H9 (cell line): ENCODE measurements around the gene COL19A1. TPM values are rescaled to one million over a fixed set of nuclear protein-coding genes. Genes with fewer than 3 reads are reported as not detected.

Experiments used
- DNase-seq: peaks from one replicate; pipeline ENCODE4 v3.0.0-alpha.2; 2017
- H2AFZ ChIP-seq: one replicate; pipeline ENCODE4 v1.6.1; 2013; ENCODE audit warnings: mild to moderate bottlenecking, low read length, control low read depth, moderate library complexity
- H2AK5ac ChIP-seq: 2 replicates; pipeline ENCODE4 v1.6.1; 2013; ENCODE audit warnings: low read length, control low read depth, mixed read lengths; ENCODE audit not compliant: insufficient read length
- H2BK120ac ChIP-seq: one replicate; pipeline ENCODE4 v1.6.1; 2013; ENCODE audit warnings: low read depth, mild to moderate bottlenecking, low read length, control low read depth, inconsistent platforms; ENCODE audit not compliant: poor library complexity, severe bottlenecking
- H2BK12ac ChIP-seq: 2 replicates; pipeline ENCODE4 v1.6.1; 2013; ENCODE audit warnings: low read length, control low read depth, mixed read lengths, low read depth; ENCODE audit not compliant: insufficient read length
- H2BK15ac ChIP-seq: 2 replicates; pipeline ENCODE4 v1.6.1; 2013; ENCODE audit warnings: low read depth, low read length, control low read depth
- H2BK20ac ChIP-seq: one replicate; pipeline ENCODE4 v1.6.1; 2013; ENCODE audit warnings: low read depth, mild to moderate bottlenecking, low read length, control low read depth, inconsistent platforms; ENCODE audit not compliant: poor library complexity, severe bottlenecking
- H2BK5ac ChIP-seq: 2 replicates; pipeline ENCODE4 v1.6.1; 2013; ENCODE audit warnings: low read length, control low read depth, mixed read lengths; ENCODE audit not compliant: insufficient read length
- H3K14ac ChIP-seq: 2 replicates; pipeline ENCODE4 v1.6.1; 2013; ENCODE audit warnings: low read length, control low read depth; ENCODE audit not compliant: insufficient read depth
- H3K18ac ChIP-seq: 2 replicates; pipeline ENCODE4 v1.6.1; 2013; ENCODE audit warnings: low read depth, mild to moderate bottlenecking, mixed read lengths, low read length, control low read depth; ENCODE audit not compliant: insufficient read length
- H3K23ac ChIP-seq: 2 replicates; pipeline ENCODE4 v1.6.1; 2013; ENCODE audit warnings: low read length, control low read depth, mixed read lengths, low read depth; ENCODE audit not compliant: insufficient read length
- H3K23me2 ChIP-seq: 2 replicates; pipeline ENCODE4 v1.6.1; 2013; ENCODE audit warnings: low read depth, mild to moderate bottlenecking, mixed read lengths, low read length, control low read depth; ENCODE audit not compliant: insufficient read length, poor library complexity, severe bottlenecking
- H3K27ac ChIP-seq: 2 replicates; pipeline ENCODE4 v1.5.1; 2013; ENCODE audit warnings: low read length, control low read depth, mixed read lengths, low read depth; ENCODE audit not compliant: insufficient read length
- H3K27me3 ChIP-seq: 2 replicates; pipeline ENCODE4 v1.6.1; 2013; ENCODE audit warnings: low read length, control low read depth, inconsistent platforms; ENCODE audit not compliant: insufficient read depth
- H3K4ac ChIP-seq: 2 replicates; pipeline ENCODE4 v1.6.1; 2013; ENCODE audit warnings: low read depth, mild to moderate bottlenecking, control low read depth, inconsistent platforms, low read length, moderate library complexity
- H3K4me1 ChIP-seq: 2 replicates; pipeline ENCODE4 v1.6.1; 2013; ENCODE audit warnings: low read length, control low read depth, inconsistent platforms; ENCODE audit not compliant: insufficient read depth
- H3K4me2 ChIP-seq: 2 replicates; pipeline ENCODE4 v1.6.1; 2013; ENCODE audit warnings: low read length, control low read depth, mixed read lengths; ENCODE audit not compliant: insufficient read length, insufficient read depth
- H3K56ac ChIP-seq: 2 replicates; pipeline ENCODE4 v1.6.1; 2013; ENCODE audit warnings: low read depth, mild to moderate bottlenecking, mixed read lengths, low read length, control low read depth; ENCODE audit not compliant: insufficient read length
- H3K79me1 ChIP-seq: 2 replicates; pipeline ENCODE4 v1.6.1; 2013; ENCODE audit warnings: low read depth, mild to moderate bottlenecking, moderate library complexity, low read length, control low read depth, inconsistent platforms; ENCODE audit not compliant: insufficient read depth, poor library complexity, severe bottlenecking
- H3K79me2 ChIP-seq: 2 replicates; pipeline ENCODE4 v1.6.1; 2013; ENCODE audit warnings: low read length, control low read depth, inconsistent platforms; ENCODE audit not compliant: insufficient read depth
- H3K9ac ChIP-seq: 2 replicates; pipeline ENCODE4 v1.6.1; 2013; ENCODE audit warnings: low read length, control low read depth, mixed read lengths; ENCODE audit not compliant: insufficient read length; ENCODE audit errors: extremely low read depth
- H3K9me3 ChIP-seq: one replicate; pipeline ENCODE4 v1.6.1; 2013; ENCODE audit warnings: low read depth, low read length, inconsistent platforms; ENCODE audit not compliant: control insufficient read depth
- H3T11ph ChIP-seq: one replicate; pipeline ENCODE4 v1.6.1; 2013; ENCODE audit warnings: mild to moderate bottlenecking, low read length, control low read depth, inconsistent platforms
- H4K20me1 ChIP-seq: one replicate; pipeline ENCODE4 v1.6.1; 2013; ENCODE audit not compliant: control insufficient read depth, insufficient read length, insufficient read depth
- H4K5ac ChIP-seq: 2 replicates; pipeline ENCODE4 v1.6.1; 2013; ENCODE audit warnings: low read depth, mild to moderate bottlenecking, mixed read lengths, low read length, control low read depth; ENCODE audit not compliant: insufficient read length
- H4K8ac ChIP-seq: replicated peaks from 2 replicates; pipeline ENCODE4 v1.6.1; 2013; ENCODE audit warnings: low read length, control low read depth, mixed read lengths, low read depth; ENCODE audit not compliant: insufficient read length
- H4K91ac ChIP-seq: 2 replicates; pipeline ENCODE4 v1.6.1; 2013; ENCODE audit warnings: low read depth, mild to moderate bottlenecking, moderate library complexity, mixed read lengths, low read length, control low read depth; ENCODE audit not compliant: insufficient read length
- H3K27ac Mint-ChIP-seq, 3 experiments: 2 replicates in 2 of 3; 3 replicates in 1 of 3; pipeline ENCODE4 v1.8.0; 2020 to 2021; ENCODE audit warnings: mixed read lengths in 3 of 3, mild to moderate bottlenecking in 1 of 3, moderate library complexity in 1 of 3
- H3K27me3 Mint-ChIP-seq: 2 replicates; pipeline ENCODE4 v1.8.0; 2021; ENCODE audit warnings: low read depth, mild to moderate bottlenecking, moderate library complexity, mixed read lengths
- H3K36me3 Mint-ChIP-seq, 3 experiments: 2 replicates in 2 of 3; 3 replicates in 1 of 3; pipeline ENCODE4 v1.8.0; 2020 to 2021; ENCODE audit warnings: low read depth in 3 of 3, mixed read lengths in 3 of 3; ENCODE audit not compliant: insufficient read depth in 1 of 3
- H3K4me1 Mint-ChIP-seq, 2 experiments: 2 replicates each; pipeline ENCODE4 v1.8.0; 2020; ENCODE audit warnings: mixed read lengths in 2 of 2
- H3K4me3 Mint-ChIP-seq, 2 experiments: 2 replicates in 1 of 2; 3 replicates in 1 of 2; pipeline ENCODE4 v1.8.0; 2020 to 2021; ENCODE audit warnings: mild to moderate bottlenecking in 2 of 2, mixed read lengths in 2 of 2, moderate library complexity in 1 of 2
- H3K9me3 Mint-ChIP-seq, 2 experiments: 2 replicates in 1 of 2; 3 replicates in 1 of 2; pipeline ENCODE4 v1.8.0; 2020; ENCODE audit warnings: mild to moderate bottlenecking in 2 of 2, mixed read lengths in 2 of 2, moderate library complexity in 1 of 2
- WGBS: extraction: QIAGEN DNeasy Blood & Tissue Kit; methylation state at CpG from one replicate; pipeline ENCODE4 v1.1.7; 2013; ENCODE audit warnings: missing lambda C conversion rate, low lambda C conversion rate, mixed read lengths; ENCODE audit not compliant: insufficient read length; ENCODE audit errors: extremely low coverage; 5-methylcytosine and 5-hydroxymethylcytosine counted together
- total RNA-seq: library from RNA; stranded (reverse); gene quantifications from 2 replicates; pipeline ENCODE4 v1.2.1, GENCODE V29; 2021
- TF ChIP-seq, protein P1 (sequence below): fragments of 200-600 bp; sonication (generic); conservative IDR thresholded peaks from 3 replicates; pipeline ENCODE4 v1.8.0; 2021; ENCODE audit warnings: antibody characterized with exemption, mild to moderate bottlenecking

COL19A1 gene
- total RNA-seq, 1 experiment from 2014 or later, result not detected

DNA sequence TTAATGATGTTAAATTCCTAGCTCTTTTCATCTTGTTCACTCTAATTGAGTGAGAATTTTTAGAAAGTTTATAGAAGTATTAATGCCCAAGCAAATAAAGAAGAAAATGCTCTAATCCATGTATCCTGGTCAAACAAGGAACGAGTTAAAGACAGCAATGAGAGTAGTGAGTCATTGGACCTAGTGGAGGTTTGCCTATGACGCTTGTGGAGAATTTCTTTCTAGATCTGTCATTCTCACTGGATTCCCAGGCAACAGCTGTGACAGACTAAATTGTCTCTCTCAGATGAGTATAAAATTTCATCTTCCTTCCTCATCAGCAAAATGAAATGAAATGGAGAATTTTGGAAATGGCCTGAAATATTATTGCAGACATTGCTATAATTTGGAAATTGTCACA is 127.9 kb downstream of the COL19A1 start:
- no peak overlapping the region for H3K4me3 Mint-ChIP-seq
- Histone ChIP-seq H2BK5ac (no peak overlapping the region), H3K27ac (no peak overlapping the region), H3K27me3 (no peaks in the 10 kb centered on the region), H3K14ac (no peak overlapping the region), H3K9ac (no peak overlapping the region), H3K4me1 (no peaks in the 10 kb centered on the region), H4K5ac (no peak overlapping the region), H3K79me2 (no peaks in the 10 kb centered on the region), H3K23me2 (no peaks in the 10 kb centered on the region), H3K4me2 (no peak overlapping the region), H2BK12ac (no peak overlapping the region), H2BK20ac (no peak overlapping the region), H4K20me1 (no peaks in the 10 kb centered on the region), H3K18ac (no peak overlapping the region), H2BK15ac (no peak overlapping the region), H4K8ac (no peak overlapping the region), H3K4ac (no peak overlapping the region), H3K56ac (no peak overlapping the region), H4K91ac (no peak overlapping the region), H3K23ac (no peak overlapping the region), H3K9me3 (no peaks in the 10 kb centered on the region), H2BK120ac (no peak overlapping the region), H2AK5ac (no peak overlapping the region), H3T11ph (no peak overlapping the region), H3K79me1 (no peaks in the 10 kb centered on the region), H2AFZ (no peak overlapping the region)
- peaks cover 0 to 4% of the 10 kb centered on the region in 2 experiments; a peak in 3 of 4 replicates for H3K4me1 Mint-ChIP-seq
- no peak for DNase-seq
- no peak overlapping the region for H3K27ac Mint-ChIP-seq
- 0 out of 5 replicates have a peak, but pooled peaks cover 0 to 2% of the 10 kb centered on the region in 2 experiments for H3K9me3 Mint-ChIP-seq
- WGBS, result no CpG with 5 or more reads among the region's 2 CpGs
- TF ChIP-seq, protein P1, sequence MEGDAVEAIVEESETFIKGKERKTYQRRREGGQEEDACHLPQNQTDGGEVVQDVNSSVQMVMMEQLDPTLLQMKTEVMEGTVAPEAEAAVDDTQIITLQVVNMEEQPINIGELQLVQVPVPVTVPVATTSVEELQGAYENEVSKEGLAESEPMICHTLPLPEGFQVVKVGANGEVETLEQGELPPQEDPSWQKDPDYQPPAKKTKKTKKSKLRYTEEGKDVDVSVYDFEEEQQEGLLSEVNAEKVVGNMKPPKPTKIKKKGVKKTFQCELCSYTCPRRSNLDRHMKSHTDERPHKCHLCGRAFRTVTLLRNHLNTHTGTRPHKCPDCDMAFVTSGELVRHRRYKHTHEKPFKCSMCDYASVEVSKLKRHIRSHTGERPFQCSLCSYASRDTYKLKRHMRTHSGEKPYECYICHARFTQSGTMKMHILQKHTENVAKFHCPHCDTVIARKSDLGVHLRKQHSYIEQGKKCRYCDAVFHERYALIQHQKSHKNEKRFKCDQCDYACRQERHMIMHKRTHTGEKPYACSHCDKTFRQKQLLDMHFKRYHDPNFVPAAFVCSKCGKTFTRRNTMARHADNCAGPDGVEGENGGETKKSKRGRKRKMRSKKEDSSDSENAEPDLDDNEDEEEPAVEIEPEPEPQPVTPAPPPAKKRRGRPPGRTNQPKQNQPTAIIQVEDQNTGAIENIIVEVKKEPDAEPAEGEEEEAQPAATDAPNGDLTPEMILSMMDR, result no peak
- no peaks in the 10 kb centered on the region for H3K27me3 Mint-ChIP-seq
- no peaks in the 10 kb centered on the region for H3K36me3 Mint-ChIP-seq
